Colonic mucosa (tissue), 4 donors: ENCODE results near the gene MRPL3. TPM values are rescaled to one million over a fixed set of nuclear protein-coding genes. Genes with fewer than 3 reads are reported as not detected.
"Not testable (repeated sequence)": the region's sequence is repeated elsewhere in the genome, so short reads cannot be mapped to it uniquely, and the experiment has no call there.

Experiments used
- DNase-seq: peaks from one replicate; pipeline ENCODE4 v3.0.0-alpha.2; 2020
- H3K27ac ChIP-seq: fragments of 200-600 bp; one replicate; pipeline ENCODE4 v1.8.0; 2021
- H3K27me3 ChIP-seq: fragments of 200-600 bp; one replicate; pipeline ENCODE4 v1.8.0; 2021
- H3K36me3 ChIP-seq: fragments of 200-600 bp; one replicate; pipeline ENCODE4 v1.8.0; 2021
- H3K4me1 ChIP-seq: fragments of 200-600 bp; one replicate; pipeline ENCODE4 v1.8.0; 2021; ENCODE audit warnings: mild to moderate bottlenecking
- H3K4me3 ChIP-seq: fragments of 200-600 bp; one replicate; pipeline ENCODE4 v1.8.0; 2021
- H3K9ac ChIP-seq, 2 donors: one replicate each; pipeline ENCODE4 v1.7.0; 2013; ENCODE audit warnings: control low read depth in 2 of 2, low read depth in 2 of 2, low read length in 2 of 2
- H3K9me3 ChIP-seq: fragments of 200-600 bp; one replicate; pipeline ENCODE4 v1.8.0; 2021
- CTCF ChIP-seq: fragments of 200-600 bp; IDR thresholded peaks from one replicate; pipeline ENCODE4 v1.8.0; 2022; ENCODE audit warnings: antibody characterized with exemption, mild to moderate bottlenecking
- intact Hi-C: fragments of 100-400 bp; cut with DNase I; formaldehyde crosslinking; loops from one replicate; pipeline ENCODE4 v1.14.1; 2022
- total RNA-seq, 2 donors: library from RNA; stranded (reverse); fragmentation: NEBNext Ultra II Directional in 1 of 2; extraction: Animal tissue kit (Norgen Biotek cat#: 25700) in 1 of 2; gene quantifications; one replicate each; pipeline ENCODE4 v1.2.1, GENCODE V29; 2021
- donor health status: healthy.
- donor health status: DM: no; HTN: no; CAD: no.
- donor health status: DM: no; HTN: no; CAD: no.

Gene MRPL3
- total RNA-seq, 2 donors from 2014 or later = 60.4 to 113 TPM

GRCh38 chr3:131501949-131502348, 822 bp downstream of the MRPL3 start:
- peak overlapping the region; percentile 79 to 90 for H3K9ac ChIP-seq
- H3K36me3 ChIP-seq = peaks cover 6% of the 10 kb centered on the region
- H3K4me3 ChIP-seq = peak overlapping the region; percentile 97
- TF ChIP-seq CTCF = no peak
- DNase-seq = no peak
- peak overlapping the region; percentile 63 for H3K27ac ChIP-seq
- peaks cover 4% of the 10 kb centered on the region for H3K4me1 ChIP-seq
- intact Hi-C loops = loop anchor here (5.0 kb wide), 1 partner anchor 115 kb away; no protein-coding TSS in a partner anchor
- H3K27me3 ChIP-seq = no peaks in the 10 kb centered on the region
- no peaks in the 10 kb centered on the region for H3K9me3 ChIP-seq

GRCh38 chr3:131494706-131495105, 8.1 kb downstream of the MRPL3 start:
- intact Hi-C loops = no loop called here
- Histone ChIP-seq H3K4me3 (no peak overlapping the region), H3K27me3 (no peaks in the 10 kb centered on the region), H3K36me3 (peaks cover 13% of the 10 kb centered on the region), H3K27ac (no peak overlapping the region), H3K4me1 (no peaks in the 10 kb centered on the region), H3K9ac (no peak overlapping the region), H3K9me3 (no peaks in the 10 kb centered on the region)
- TF ChIP-seq CTCF = no peak
- DNase-seq = no peak

- H3K9me3 ChIP-seq = no peaks in the 10 kb centered on the region
- no peak for TF ChIP-seq CTCF
- H3K27ac ChIP-seq = no peak overlapping the region
- intact Hi-C loops = no loop called here
- H3K27me3 ChIP-seq = no peaks in the 10 kb centered on the region
- H3K4me1 ChIP-seq = no peaks in the 10 kb centered on the region
- no peak for DNase-seq
- peaks cover 5% of the 10 kb centered on the region for H3K36me3 ChIP-seq
- H3K9ac ChIP-seq = no peak overlapping the region
- no peak overlapping the region for H3K4me3 ChIP-seq
Measured at GRCh38 chr3:131491775-131492174, 11.0 kb downstream of the MRPL3 start.

GRCh38 chr3:131491084-131491483, 11.7 kb downstream of the MRPL3 start:
- intact Hi-C loops = no loop called here
- TF ChIP-seq CTCF = no peak
- H3K9me3 ChIP-seq = no peaks in the 10 kb centered on the region
- H3K9ac ChIP-seq = no peak overlapping the region
- no peak for DNase-seq
- no peaks in the 10 kb centered on the region for H3K27me3 ChIP-seq
- no peak overlapping the region for H3K4me3 ChIP-seq
- H3K36me3 ChIP-seq = peaks cover under 1% of the 10 kb centered on the region
- no peak overlapping the region for H3K27ac ChIP-seq
- no peaks in the 10 kb centered on the region for H3K4me1 ChIP-seq

- H3K4me1 ChIP-seq, DNase-seq, H3K27ac ChIP-seq, H3K4me3 ChIP-seq, H3K27me3 ChIP-seq, H3K9me3 ChIP-seq, intact Hi-C loops, H3K9ac ChIP-seq, H3K36me3 ChIP-seq: not testable (repeated sequence)
Measured at GRCh38 chr3:131486545-131486944, 16.2 kb downstream of the MRPL3 start.

GRCh38 chr3:131485119-131485518, 17.7 kb downstream of the MRPL3 start:
- Histone ChIP-seq H3K9ac (no peak overlapping the region), H3K9me3 (no peaks in the 10 kb centered on the region), H3K4me3 (no peak overlapping the region), H3K36me3 (no peaks in the 10 kb centered on the region), H3K4me1 (no peaks in the 10 kb centered on the region), H3K27ac (no peak overlapping the region), H3K27me3 (no peaks in the 10 kb centered on the region)
- intact Hi-C loops = no loop called here
- TF ChIP-seq CTCF = no peak
- DNase-seq = no peak
